Measurements from ENCODE around the gene PAPPA.

- TF ChIP-seq CTCF (conservative IDR thresholded peaks at IDR 0.05; ENCODE audit: low read length) (no peak), EZH2phosphoT487 (IDR thresholded peaks at IDR 0.05; ENCODE audit: borderline replicate concordance) (no peak)
Observed at GRCh38 chr9:116329470-116329869, 175.9 kb downstream of the PAPPA start.
